GM12878 (cell line): Measurements from ENCODE around the gene DIAPH1. TPM values are rescaled to one million over a fixed set of nuclear protein-coding genes. Genes with fewer than 3 reads are reported as not detected.

Experiments used
- ATAC-seq: fragments of 200-7000 bp; cut with Tn5 transposase; 3 replicates; pipeline ENCODE4 v1.9.1; 2020; ENCODE audit warnings: mild to moderate bottlenecking, moderate library complexity
- BruUV-seq: library from RNA; stranded (reverse); fragments of 400-500 nt; replicated peaks from 2 replicates; lab custom pipeline; 2021; lab: Mats Ljungman, UMichigan
- CTCF ChIA-PET: fragments of 300-600 bp; sonication (Branson Sonifier 250); formaldehyde crosslinking; extraction: SDS; loops from one replicate; lab custom pipeline; 2021; ENCODE audit warnings: inconsistent platforms; lab: Yijun Ruan, JAX
- POLR2A ChIA-PET: fragments of 350-600 bp; formaldehyde crosslinking; extraction: SDS; loops from one replicate; lab custom pipeline; 2021; ENCODE audit warnings: inconsistent platforms; lab: Charles Lee
- RAD21 ChIA-PET: fragments of 300-600 bp; sonication (Branson Sonifier 250); formaldehyde crosslinking; loops from one replicate; lab custom pipeline; 2023; ENCODE audit warnings: antibody characterized with exemption; ENCODE audit not compliant: unreplicated experiment; lab: Charles Lee
- SMC1A ChIA-PET: fragments of 300-600 bp; sonication (Branson Sonifier 250); formaldehyde crosslinking; loops from one replicate; lab custom pipeline; 2023; ENCODE audit not compliant: unreplicated experiment, uncharacterized antibody; lab: Charles Lee
- DNase-seq: peaks from one replicate; pipeline ENCODE4 v3.0.0-alpha.2; 2011; ENCODE audit warnings: low read depth, low spot score
- FAIRE-seq: peaks from 3 replicates; lab custom pipeline; 2011; peaks lifted over from hg19 to GRCh38; lab: Jason Lieb, UNC
- H2AFZ ChIP-seq: 2 replicates; pipeline ENCODE4 v1.6.0; 2011; ENCODE audit warnings: low read depth, low read length, control low read depth; ENCODE audit not compliant: control insufficient read depth
- H3K27ac ChIP-seq: 2 replicates; pipeline ENCODE4 v1.5.1; 2011; ENCODE audit warnings: control low read depth; ENCODE audit not compliant: control insufficient read depth, insufficient read depth
- H3K27me3 ChIP-seq, 2 experiments: replicated peaks in 1 of 2; 2 replicates each; pipeline versions ENCODE4 v1.6.0 to v1.6.1; 2011; ENCODE audit warnings: low read length in 1 of 2; ENCODE audit not compliant: control insufficient read depth in 2 of 2, insufficient read depth in 2 of 2
- H3K36me3 ChIP-seq, 2 experiments: 2 replicates each; pipeline ENCODE4 v1.5.1; 2011; ENCODE audit warnings: low read length in 1 of 2; ENCODE audit not compliant: control insufficient read depth in 2 of 2, insufficient read depth in 2 of 2
- H3K4me1 ChIP-seq: 2 replicates; pipeline ENCODE4 v1.6.1; 2011; ENCODE audit warnings: mild to moderate bottlenecking, low read length, moderate library complexity, mixed read lengths; ENCODE audit not compliant: control insufficient read depth, insufficient read depth
- H3K4me2 ChIP-seq: 2 replicates; pipeline ENCODE4 v1.6.0; 2011; ENCODE audit warnings: control low read depth; ENCODE audit not compliant: control insufficient read depth, insufficient read depth
- H3K4me3 ChIP-seq: fragments of 200-600 bp; sonication (generic); 2 replicates; pipeline ENCODE4 v1.5.1; 2016
- H3K79me2 ChIP-seq: 2 replicates; pipeline ENCODE4 v1.6.0; 2011; ENCODE audit warnings: low read length; ENCODE audit not compliant: control insufficient read depth, insufficient read depth
- H3K9ac ChIP-seq: 2 replicates; pipeline ENCODE4 v1.8.0; 2011; ENCODE audit warnings: low read length, control low read depth, mixed read lengths; ENCODE audit not compliant: control insufficient read depth, insufficient read depth
- H3K9me3 ChIP-seq: replicated peaks from 3 replicates; pipeline ENCODE4 v1.5.1; 2011; ENCODE audit warnings: mild to moderate bottlenecking, low read length; ENCODE audit not compliant: control insufficient read depth, insufficient read depth
- H4K20me1 ChIP-seq: 2 replicates; pipeline ENCODE4 v1.6.0; 2011; ENCODE audit not compliant: control insufficient read depth, insufficient read depth
- CEBPB ChIP-seq, 2 experiments: fragments of 150-350 bp in 1 of 2; IDR thresholded peaks; 2 replicates each; pipeline ENCODE4 v1.6.1; 2012 to 2014; ENCODE audit warnings: low read depth in 2 of 2, low read length in 2 of 2, borderline replicate concordance in 1 of 2, inconsistent platforms in 1 of 2
- CREM ChIP-seq: IDR thresholded peaks from 2 replicates; pipeline ENCODE4 v1.6.1; 2014; ENCODE audit warnings: antibody characterized with exemption, low read depth
- EED ChIP-seq: sonication (generic); IDR thresholded peaks from 2 replicates; pipeline ENCODE4 v1.6.1; 2016; ENCODE audit warnings: antibody characterized with exemption, low read depth
- FOXM1 ChIP-seq: IDR thresholded peaks from 2 replicates; pipeline ENCODE4 v1.6.1; 2012; ENCODE audit warnings: low read depth, mild to moderate bottlenecking, inconsistent platforms, low read length, moderate library complexity
- IKZF1 ChIP-seq: fragments of 450-650 bp; conservative IDR thresholded peaks from 2 replicates; pipeline ENCODE4 v1.6.1; 2017; ENCODE audit warnings: antibody characterized with exemption, mild to moderate bottlenecking
- IKZF2 ChIP-seq, 2 experiments: fragments of 450-650 bp; IDR thresholded peaks; 2 replicates each; pipeline ENCODE4 v1.6.1; 2017; ENCODE audit warnings: mild to moderate bottlenecking in 2 of 2, moderate library complexity in 2 of 2
- IRF4 ChIP-seq: IDR thresholded peaks from 2 replicates; pipeline ENCODE4 v1.6.1; 2011; ENCODE audit warnings: low read depth, low read length
- LARP7 ChIP-seq: fragments of 450-650 bp; IDR thresholded peaks from 2 replicates; pipeline ENCODE4 v1.6.1; 2017; ENCODE audit warnings: mild to moderate bottlenecking
- NBN ChIP-seq: fragments of 450-650 bp; IDR thresholded peaks from 2 replicates; pipeline ENCODE4 v1.6.1; 2016
- POU2F2 ChIP-seq: IDR thresholded peaks from 3 replicates; pipeline ENCODE4 v1.6.1; 2011; ENCODE audit warnings: low read depth, mild to moderate bottlenecking, low read length, borderline replicate concordance
- RB1 ChIP-seq: fragments of 450-650 bp; formaldehyde crosslinking; IDR thresholded peaks from 2 replicates; pipeline ENCODE4 v1.6.1; 2017; ENCODE audit warnings: mild to moderate bottlenecking, borderline replicate concordance
- SMC3 ChIP-seq: IDR thresholded peaks from 2 replicates; pipeline ENCODE4 v1.6.1; 2011; ENCODE audit warnings: low read length, improper control_type of control experiment, borderline replicate concordance
- SPI1 ChIP-seq: IDR thresholded peaks from 2 replicates; pipeline ENCODE4 v1.6.1; 2011; ENCODE audit warnings: low read depth, mild to moderate bottlenecking, low read length, moderate library complexity, borderline replicate concordance; ENCODE audit not compliant: insufficient read depth
- STAT3 ChIP-seq: IDR thresholded peaks from 2 replicates; pipeline ENCODE4 v1.6.1; 2011; ENCODE audit warnings: low read depth, low read length, improper control_type of control experiment
- YY1 ChIP-seq: IDR thresholded peaks from 2 replicates; pipeline ENCODE4 v1.6.1; 2011; ENCODE audit warnings: low read depth, mild to moderate bottlenecking, low read length
- ZBTB40 ChIP-seq: fragments of 450-650 bp; IDR thresholded peaks from 2 replicates; pipeline ENCODE4 v1.6.1; 2016; ENCODE audit warnings: mild to moderate bottlenecking, moderate library complexity, borderline replicate concordance
- ZNF384 ChIP-seq: IDR thresholded peaks from 2 replicates; pipeline ENCODE4 v1.6.1; 2012; ENCODE audit warnings: low read depth, mild to moderate bottlenecking, low read length, improper control_type of control experiment, borderline replicate concordance
- WGBS: methylation state at CpG from one replicate; pipeline ENCODE4 v1.1.6; 2016; ENCODE audit warnings: low lambda C conversion rate; ENCODE audit not compliant: insufficient replicate concordance, insufficient coverage; ENCODE audit errors: missing lambda C conversion rate; 5-methylcytosine and 5-hydroxymethylcytosine counted together
- in situ Hi-C: fragments of 300-500 bp; cut with MboI; formaldehyde crosslinking; loops from 9 replicates; pipeline ENCODE4 v1.14.3; 2018; ENCODE audit warnings: mixed read lengths
- intact Hi-C: fragments of 100-400 bp; cut with micrococcal nuclease; formaldehyde crosslinking; loops from one replicate; pipeline ENCODE4 v1.14.2; 2022; ENCODE audit not compliant: unreplicated experiment
- polyA plus RNA-seq, 11 experiments: library from polyadenylated mRNA; depleted of rRNA in 4 of 11; unstranded in 6 of 11; stranded (reverse) in 5 of 11; fragments of >200 nt; fragmentation: Nextera tagmentation in 4 of 11; fragmentation: Illumina TruSeq in 1 of 11; extraction: Ambion mirVana in 4 of 11; extraction: Trizol in 1 of 11; gene quantifications; 1 replicate in 1 of 11; 2 replicates in 10 of 11; pipeline versions ENCODE4 v1.2.1 to v1.2.3, GENCODE V29; 2011 to 2016; ENCODE audit warnings: inconsistent platforms in 2 of 11, missing spikeins in 2 of 11, low read depth in 1 of 11
- total RNA-seq, 4 experiments: library from RNA; depleted of rRNA in 3 of 4; stranded (reverse); fragments of >200 nt in 3 of 4; fragmentation: Illumina TruSeq in 1 of 4; extraction: Trizol in 1 of 4; gene quantifications; 2 replicates each; pipeline versions ENCODE4 v1.2.1 to v1.2.3, GENCODE V29; 2013 to 2021
- TF ChIP-seq, protein P1 (sequence below), 3 experiments: IDR thresholded peaks in 2 of 3; conservative IDR thresholded peaks in 1 of 3; 2 replicates each; pipeline ENCODE4 v1.5.1; 2011; ENCODE audit warnings: low read depth in 3 of 3, low read length in 3 of 3, mild to moderate bottlenecking in 3 of 3, control low read depth in 2 of 3, moderate library complexity in 2 of 3, inconsistent platforms in 1 of 3, mixed read lengths in 1 of 3; ENCODE audit not compliant: control insufficient read depth in 2 of 3, insufficient read depth in 1 of 3; ENCODE audit errors: extremely low read depth in 1 of 3

DIAPH1 gene
- total and polyA plus RNA-seq, 10 of the 15 experiments (the other 5 are each of a cell fraction or from before 2014, with no cell fraction given) = 37.8 to 168 (median 59.0) TPM

- ChIA-PET SMC1A (interaction anchor here (0.7 to 3.2 kb wide), 8 partner anchors 18 to 296 kb away, joined by 3 to 19 read pairs (median 4); no protein-coding TSS in a partner anchor), POLR2A (no interaction called here), RAD21 (interaction anchor here (0.7 to 2.9 kb wide), 6 partner anchors 13 to 478 kb away, joined by 3 to 20 read pairs (median 4); partner anchors contain the start of gene FCHSD1), CTCF (interaction anchor here (0.5 to 3.3 kb wide), 27 partner anchors 10 to 475 kb away, joined by 3 to 27 read pairs (median 4); partner anchors contain the start of genes DELE1, DIAPH1, FCHSD1 and HDAC3)
- peak; percentile 97 for FAIRE-seq
- H3K79me2 ChIP-seq = no peaks in the 10 kb centered on the region
- H3K9ac ChIP-seq = no peak overlapping the region
- H3K9me3 ChIP-seq = no peaks in the 10 kb centered on the region
- H4K20me1 ChIP-seq = no peaks in the 10 kb centered on the region
- H3K4me3 ChIP-seq = no peak overlapping the region
- no peak overlapping the region for H3K4me2 ChIP-seq
- BruUV-seq = no TSS peak
- in situ Hi-C loops (no loop called here), intact Hi-C loops (loop anchor here (1.0 to 10.0 kb wide), 3 partner anchors 73 to 480 kb away; partner anchors contain the start of gene RNF14)
- H3K36me3 ChIP-seq = no peaks in the 10 kb centered on the region
- ATAC-seq = peak; percentile 100
- no peaks in the 10 kb centered on the region for H3K27me3 ChIP-seq
- peak overlapping the region; percentile 66 for H2AFZ ChIP-seq
- H3K4me1 ChIP-seq = no peaks in the 10 kb centered on the region
- no peak overlapping the region for H3K27ac ChIP-seq
- WGBS = 14% methylated on average over 12 of the region's 13 CpGs
- DNase-seq = peak; percentile 31
- TF ChIP-seq YY1 = peak; percentile 71; the same call in 1 of the 2 replicates
- no peak for TF ChIP-seq CEBPB (IDR thresholded peaks at IDR 0.05; ENCODE audit: borderline replicate concordance in 1 of 2, low read depth in 2 of 2, low read length in 2 of 2)
- peak; percentile 61 for TF ChIP-seq SMC3
- 0 out of 2 replicates have a peak, but pooled peaks have one; percentile 14 for TF ChIP-seq NBN
- TF ChIP-seq LARP7 = no peak
- TF ChIP-seq IRF4 = 0 out of 2 replicates have a peak, but pooled peaks have one; percentile 40
- TF ChIP-seq IKZF1 = peak; percentile 59
- TF ChIP-seq IKZF2 (IDR thresholded peaks at IDR 0.05) = peak in 1 of 2 experiments; percentile 38; a peak in 2 of 4 replicates
- peak; percentile 31; the same call in 1 of the 2 replicates for TF ChIP-seq RB1
- no peak for TF ChIP-seq ZBTB40
- TF ChIP-seq, protein P1, sequence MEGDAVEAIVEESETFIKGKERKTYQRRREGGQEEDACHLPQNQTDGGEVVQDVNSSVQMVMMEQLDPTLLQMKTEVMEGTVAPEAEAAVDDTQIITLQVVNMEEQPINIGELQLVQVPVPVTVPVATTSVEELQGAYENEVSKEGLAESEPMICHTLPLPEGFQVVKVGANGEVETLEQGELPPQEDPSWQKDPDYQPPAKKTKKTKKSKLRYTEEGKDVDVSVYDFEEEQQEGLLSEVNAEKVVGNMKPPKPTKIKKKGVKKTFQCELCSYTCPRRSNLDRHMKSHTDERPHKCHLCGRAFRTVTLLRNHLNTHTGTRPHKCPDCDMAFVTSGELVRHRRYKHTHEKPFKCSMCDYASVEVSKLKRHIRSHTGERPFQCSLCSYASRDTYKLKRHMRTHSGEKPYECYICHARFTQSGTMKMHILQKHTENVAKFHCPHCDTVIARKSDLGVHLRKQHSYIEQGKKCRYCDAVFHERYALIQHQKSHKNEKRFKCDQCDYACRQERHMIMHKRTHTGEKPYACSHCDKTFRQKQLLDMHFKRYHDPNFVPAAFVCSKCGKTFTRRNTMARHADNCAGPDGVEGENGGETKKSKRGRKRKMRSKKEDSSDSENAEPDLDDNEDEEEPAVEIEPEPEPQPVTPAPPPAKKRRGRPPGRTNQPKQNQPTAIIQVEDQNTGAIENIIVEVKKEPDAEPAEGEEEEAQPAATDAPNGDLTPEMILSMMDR (IDR thresholded peaks at IDR 0.05 in 2 of 3, conservative IDR thresholded peaks at IDR 0.05 in 1 of 3; ENCODE audit: control insufficient read depth in 2 of 3, extremely low read depth in 1 of 3, insufficient read depth in 1 of 3, low read depth in 3 of 3, low read length in 3 of 3) = peak; percentile 92 to 96 (median 94)
- TF ChIP-seq CREM = no peak
- no peak for TF ChIP-seq STAT3
- TF ChIP-seq ZNF384 = no peak
- TF ChIP-seq POU2F2 = peak; percentile 43; the same call in 1 of the 3 replicates
- TF ChIP-seq FOXM1 = no peak
- peak; percentile 59; the same call in 1 of the 2 replicates for TF ChIP-seq EED
- peak; percentile 95 for TF ChIP-seq SPI1
Observed at GRCh38 chr5:141664733-141665461, 46.1 kb upstream of the DIAPH1 start.
